Choroid plexus epithelial cell (primary cell): ENCODE results near the gene ATF2.
"Not testable (repeated sequence)": the region's sequence is repeated elsewhere in the genome, so short reads cannot be mapped to it uniquely, and the experiment has no call there.

ENCODE experiments used
- DNase-seq: peaks from one replicate; pipeline ENCODE4 v3.0.0-alpha.2; 2010; ENCODE audit warnings: low read depth
- H3K4me3 ChIP-seq: 2 replicates; pipeline ENCODE4 v1.5.1; 2011; ENCODE audit warnings: low read depth, mild to moderate bottlenecking, control low read depth, low read length, moderate library complexity
- TF ChIP-seq, protein P1 (sequence below): conservative IDR thresholded peaks from 2 replicates; pipeline ENCODE4 v1.5.1; 2011; ENCODE audit warnings: low read depth, mild to moderate bottlenecking, control low read depth, inconsistent platforms, low read length, moderate library complexity

ATF2 gene

GRCh38 chr2:175135177-175135576 is 32.8 kb downstream of the ATF2 start:
- no peak for DNase-seq
- no peak overlapping the region for H3K4me3 ChIP-seq
- TF ChIP-seq, protein P1, sequence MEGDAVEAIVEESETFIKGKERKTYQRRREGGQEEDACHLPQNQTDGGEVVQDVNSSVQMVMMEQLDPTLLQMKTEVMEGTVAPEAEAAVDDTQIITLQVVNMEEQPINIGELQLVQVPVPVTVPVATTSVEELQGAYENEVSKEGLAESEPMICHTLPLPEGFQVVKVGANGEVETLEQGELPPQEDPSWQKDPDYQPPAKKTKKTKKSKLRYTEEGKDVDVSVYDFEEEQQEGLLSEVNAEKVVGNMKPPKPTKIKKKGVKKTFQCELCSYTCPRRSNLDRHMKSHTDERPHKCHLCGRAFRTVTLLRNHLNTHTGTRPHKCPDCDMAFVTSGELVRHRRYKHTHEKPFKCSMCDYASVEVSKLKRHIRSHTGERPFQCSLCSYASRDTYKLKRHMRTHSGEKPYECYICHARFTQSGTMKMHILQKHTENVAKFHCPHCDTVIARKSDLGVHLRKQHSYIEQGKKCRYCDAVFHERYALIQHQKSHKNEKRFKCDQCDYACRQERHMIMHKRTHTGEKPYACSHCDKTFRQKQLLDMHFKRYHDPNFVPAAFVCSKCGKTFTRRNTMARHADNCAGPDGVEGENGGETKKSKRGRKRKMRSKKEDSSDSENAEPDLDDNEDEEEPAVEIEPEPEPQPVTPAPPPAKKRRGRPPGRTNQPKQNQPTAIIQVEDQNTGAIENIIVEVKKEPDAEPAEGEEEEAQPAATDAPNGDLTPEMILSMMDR = no peak

DNA sequence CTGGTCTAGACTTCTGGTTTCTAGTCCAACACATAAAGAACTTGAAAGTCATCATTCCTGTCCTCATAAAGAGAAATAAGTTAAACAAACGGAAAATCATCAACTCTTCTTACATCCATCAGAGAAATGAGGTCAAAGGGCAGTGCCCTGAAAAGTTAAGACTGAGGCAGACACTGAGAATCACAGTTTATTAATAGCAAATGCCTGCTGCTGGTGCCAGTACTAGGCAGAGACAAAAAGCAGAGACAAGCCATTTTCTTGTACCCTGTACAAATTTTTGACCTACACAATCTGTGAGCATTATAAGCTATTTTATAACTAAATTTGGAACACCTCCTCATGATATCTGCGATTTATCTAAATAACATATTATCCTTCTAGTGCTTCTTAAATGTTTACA is 36.8 kb downstream of the ATF2 start:
- H3K4me3 ChIP-seq = no peak overlapping the region
- no peak for DNase-seq
- TF ChIP-seq, protein P1 = no peak

- no peak for DNase-seq
- TF ChIP-seq, protein P1 = no peak
- H3K4me3 ChIP-seq = no peak overlapping the region
Observed at GRCh38 chr2:175126661-175127060, 41.3 kb downstream of the ATF2 start.

- TF ChIP-seq, protein P1 = no peak
- DNase-seq = no peak
- H3K4me3 ChIP-seq = no peak overlapping the region
Observed at GRCh38 chr2:175123254-175123653, 44.7 kb downstream of the ATF2 start.

DNA sequence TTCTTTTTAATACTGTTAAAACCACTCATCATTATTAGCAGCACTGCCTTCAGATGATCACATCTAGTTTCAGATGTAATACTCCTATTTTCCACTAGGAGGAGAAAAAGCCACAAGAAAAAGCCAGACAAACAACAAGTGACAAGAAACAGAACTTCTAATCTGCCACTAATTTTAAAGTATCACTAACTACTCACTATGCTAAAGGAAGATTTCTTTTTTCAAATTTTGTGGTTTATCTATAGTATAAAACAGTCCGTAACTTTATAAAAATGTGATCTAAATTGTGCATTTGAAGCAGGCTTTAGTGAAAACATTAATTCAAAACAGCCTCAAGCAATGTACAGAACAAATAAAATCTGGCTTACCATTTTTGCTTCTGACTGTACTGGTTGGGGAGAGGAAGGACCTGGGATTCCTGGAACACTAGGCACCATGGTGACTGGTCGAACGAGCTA is 56.8 kb downstream of the ATF2 start:
- peak; percentile 79 for DNase-seq
- H3K4me3 ChIP-seq = no peak overlapping the region
- TF ChIP-seq, protein P1 = peak; percentile 59

DNA sequence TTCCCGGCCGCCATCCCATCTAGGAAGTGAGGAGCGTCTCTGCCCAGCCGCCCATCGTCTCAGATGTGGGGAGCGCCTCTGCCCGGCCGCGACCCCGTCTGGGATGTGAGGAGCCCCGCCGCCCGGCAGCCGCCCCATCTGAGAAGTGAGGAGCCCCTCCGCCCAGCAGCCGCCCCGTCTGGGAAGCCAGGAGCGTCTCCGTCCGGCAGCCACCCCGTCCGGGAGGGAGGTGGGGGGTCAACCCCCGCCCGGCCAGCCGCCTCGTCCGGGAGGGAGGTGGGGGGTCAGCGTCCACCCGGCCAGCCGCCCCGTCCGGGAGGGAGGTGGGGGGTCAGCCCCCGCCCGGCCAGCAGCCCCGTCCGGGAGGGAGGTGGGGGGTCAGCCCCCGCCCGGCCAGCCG is 59.9 kb downstream of the ATF2 start:
- H3K4me3 ChIP-seq, DNase-seq: not testable (repeated sequence)

- no peak for DNase-seq
- TF ChIP-seq, protein P1 = no peak
- no peak overlapping the region for H3K4me3 ChIP-seq
Observed at GRCh38 chr2:175107146-175107545, 60.9 kb downstream of the ATF2 start.

DNA sequence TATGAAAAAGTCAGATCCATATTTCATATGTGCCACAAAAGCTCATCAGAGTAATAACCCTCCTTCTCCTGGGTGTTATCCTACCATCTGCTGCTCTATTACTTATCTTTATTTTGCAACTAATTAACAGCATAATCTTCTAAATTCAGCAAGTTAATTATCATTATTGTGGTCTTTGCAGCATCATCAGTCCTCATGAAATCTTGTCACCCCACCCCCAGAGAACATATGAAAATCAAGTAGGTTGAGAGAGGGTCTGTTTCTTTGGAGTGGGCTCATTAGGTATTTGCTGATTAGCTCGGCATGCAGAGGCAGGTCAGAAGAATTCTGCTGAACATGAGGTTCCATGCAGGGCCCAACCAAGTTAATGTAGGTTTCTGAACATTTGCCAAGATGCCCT is 64.8 kb downstream of the ATF2 start:
- H3K4me3 ChIP-seq = no peak overlapping the region
- DNase-seq = no peak
- TF ChIP-seq, protein P1 = no peak
